GM12865 (cell line): Measurements from ENCODE around the gene PBOV1.
"Not testable (repeated sequence)": the region's sequence is repeated elsewhere in the genome, so short reads cannot be mapped to it uniquely, and the experiment has no call there.

Experiments used
- DNase-seq: peaks from one replicate; pipeline ENCODE4 v3.0.0; 2010; ENCODE audit warnings: low read depth
- H3K4me3 ChIP-seq: 2 replicates; pipeline ENCODE4 v1.5.1; 2011; ENCODE audit warnings: mild to moderate bottlenecking, low read depth, low read length, control low read depth
- TF ChIP-seq, protein P1 (sequence below): IDR thresholded peaks from 2 replicates; pipeline ENCODE4 v1.5.1; 2011; ENCODE audit warnings: low read length, control low read depth, low read depth, inconsistent platforms; ENCODE audit not compliant: insufficient read depth; ENCODE audit errors: missing control alignments

PBOV1 gene

GRCh38 chr6:138222901-138223546, 4.7 kb upstream of the PBOV1 start:
- no peak overlapping the region for H3K4me3 ChIP-seq
- no peak for DNase-seq
- TF ChIP-seq, protein P1, sequence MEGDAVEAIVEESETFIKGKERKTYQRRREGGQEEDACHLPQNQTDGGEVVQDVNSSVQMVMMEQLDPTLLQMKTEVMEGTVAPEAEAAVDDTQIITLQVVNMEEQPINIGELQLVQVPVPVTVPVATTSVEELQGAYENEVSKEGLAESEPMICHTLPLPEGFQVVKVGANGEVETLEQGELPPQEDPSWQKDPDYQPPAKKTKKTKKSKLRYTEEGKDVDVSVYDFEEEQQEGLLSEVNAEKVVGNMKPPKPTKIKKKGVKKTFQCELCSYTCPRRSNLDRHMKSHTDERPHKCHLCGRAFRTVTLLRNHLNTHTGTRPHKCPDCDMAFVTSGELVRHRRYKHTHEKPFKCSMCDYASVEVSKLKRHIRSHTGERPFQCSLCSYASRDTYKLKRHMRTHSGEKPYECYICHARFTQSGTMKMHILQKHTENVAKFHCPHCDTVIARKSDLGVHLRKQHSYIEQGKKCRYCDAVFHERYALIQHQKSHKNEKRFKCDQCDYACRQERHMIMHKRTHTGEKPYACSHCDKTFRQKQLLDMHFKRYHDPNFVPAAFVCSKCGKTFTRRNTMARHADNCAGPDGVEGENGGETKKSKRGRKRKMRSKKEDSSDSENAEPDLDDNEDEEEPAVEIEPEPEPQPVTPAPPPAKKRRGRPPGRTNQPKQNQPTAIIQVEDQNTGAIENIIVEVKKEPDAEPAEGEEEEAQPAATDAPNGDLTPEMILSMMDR: no peak

- H3K4me3 ChIP-seq: no peak overlapping the region
- TF ChIP-seq, protein P1: no peak
- no peak for DNase-seq
Observed at GRCh38 chr6:138219901-138220300, 1.6 kb upstream of the PBOV1 start.

DNA sequence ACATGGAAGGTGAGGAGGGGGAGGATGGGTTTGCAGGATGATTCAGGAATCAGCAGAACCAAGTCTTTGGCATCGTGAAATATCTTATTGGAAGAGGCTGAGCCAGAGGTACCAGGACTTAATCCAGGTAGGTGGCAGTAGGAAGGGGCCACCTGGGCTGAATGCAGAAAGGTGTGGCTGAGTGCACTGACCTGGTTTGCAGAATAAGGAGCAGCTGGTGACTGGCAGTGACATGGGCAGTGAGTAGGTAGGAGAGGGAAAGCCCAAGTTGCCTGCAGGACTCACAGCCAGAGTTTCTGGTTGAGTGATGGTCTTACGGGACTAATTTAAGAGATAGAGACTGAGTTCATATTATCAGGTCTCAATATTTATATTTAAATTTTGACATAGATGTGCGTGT, 1.1 kb upstream of the PBOV1 start:
- TF ChIP-seq, protein P1: no peak
- DNase-seq: no peak

DNA sequence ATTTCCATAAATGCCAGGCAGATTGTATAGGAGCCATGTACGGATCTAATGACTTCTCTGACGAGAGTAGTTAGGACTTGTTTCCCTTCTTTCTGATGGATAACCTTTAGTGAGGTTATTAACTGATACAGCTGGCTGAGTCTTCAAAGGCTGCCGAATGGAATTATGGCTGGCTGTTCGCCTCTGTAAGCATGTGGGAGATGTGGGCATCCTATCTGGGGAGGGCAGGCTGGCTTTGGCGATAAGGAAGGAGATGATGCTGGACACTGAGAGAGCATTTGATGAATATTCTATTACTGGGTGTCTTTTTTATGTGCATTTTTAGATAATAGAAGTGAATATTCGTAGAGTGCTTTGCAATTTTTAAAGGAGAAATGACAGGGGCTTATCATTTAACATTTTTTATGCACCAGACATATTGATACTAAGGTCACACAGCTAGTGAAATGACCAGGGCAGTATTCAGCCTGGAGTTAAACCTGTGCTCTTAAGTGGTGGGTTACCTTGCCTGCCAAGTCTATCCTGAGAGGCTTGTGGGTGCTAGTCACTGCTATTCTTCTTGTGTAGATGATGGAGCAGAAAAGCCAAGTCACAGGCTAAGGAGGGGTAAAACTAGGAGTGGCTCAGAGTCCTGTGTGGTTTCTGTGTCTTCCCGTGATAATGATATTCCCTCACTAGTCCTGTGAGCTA, 3.1 kb downstream of the PBOV1 start:
- H3K4me3 ChIP-seq: no peak overlapping the region
- no peak for DNase-seq
- TF ChIP-seq, protein P1: no peak

More for the DNA sequence above, 1.1 kb upstream of the PBOV1 start:
- H3K4me3 ChIP-seq: no peak overlapping the region

DNA sequence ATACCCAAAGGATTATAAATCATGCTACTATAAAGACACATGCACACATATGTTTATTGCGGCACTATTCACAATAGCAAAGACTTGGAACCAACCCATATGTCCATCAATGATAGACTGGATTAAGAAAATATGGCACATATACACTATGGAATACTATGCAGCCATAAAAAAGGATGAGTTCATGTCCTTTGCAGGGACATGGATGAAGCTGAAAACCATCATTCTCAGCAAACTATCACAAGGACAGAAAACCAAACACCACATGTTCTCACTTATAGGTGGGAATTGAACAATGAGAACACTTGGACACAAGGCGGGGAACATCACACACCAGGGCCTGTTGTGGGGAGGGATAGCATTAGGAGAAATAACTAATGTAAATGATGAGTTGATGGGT, 5.8 kb downstream of the PBOV1 start:
- not testable (repeated sequence) for H3K4me3 ChIP-seq, DNase-seq

DNA sequence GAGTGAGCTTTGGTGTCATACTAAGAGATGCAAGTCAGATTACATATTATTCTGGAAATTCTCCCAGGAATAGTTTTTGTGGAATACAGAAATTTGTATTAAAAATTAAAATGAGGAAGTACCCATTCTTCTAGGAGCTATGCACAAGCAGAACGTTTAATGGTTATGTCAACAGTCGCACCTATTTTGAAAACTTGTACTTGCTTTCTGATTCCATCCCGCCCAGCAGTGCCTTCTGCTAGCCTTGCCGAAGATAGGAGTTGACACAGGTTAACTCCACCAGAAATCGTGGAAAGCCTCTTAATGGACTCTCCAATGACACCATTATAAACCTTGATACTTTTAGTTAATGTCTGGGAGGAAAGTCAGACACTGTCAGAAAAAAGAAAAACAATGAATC, 6.7 kb downstream of the PBOV1 start:
- DNase-seq: no peak
- H3K4me3 ChIP-seq: no peak overlapping the region
- TF ChIP-seq, protein P1: no peak

GRCh38 chr6:138211048-138211581, 7.2 kb downstream of the PBOV1 start:
- TF ChIP-seq, protein P1: no peak
- no peak for DNase-seq
- H3K4me3 ChIP-seq: no peak overlapping the region
